HG03135 (cell line): ENCODE data around the gene CDT1.

Experiments
- ATAC-seq: cut with Tn5 transposase; IDR thresholded peaks from one replicate; pipeline ENCODE4 v1.9.1; 2021; ENCODE audit warnings: mild to moderate bottlenecking, moderate library complexity; ENCODE audit not compliant: unreplicated experiment

CDT1 gene

DNA sequence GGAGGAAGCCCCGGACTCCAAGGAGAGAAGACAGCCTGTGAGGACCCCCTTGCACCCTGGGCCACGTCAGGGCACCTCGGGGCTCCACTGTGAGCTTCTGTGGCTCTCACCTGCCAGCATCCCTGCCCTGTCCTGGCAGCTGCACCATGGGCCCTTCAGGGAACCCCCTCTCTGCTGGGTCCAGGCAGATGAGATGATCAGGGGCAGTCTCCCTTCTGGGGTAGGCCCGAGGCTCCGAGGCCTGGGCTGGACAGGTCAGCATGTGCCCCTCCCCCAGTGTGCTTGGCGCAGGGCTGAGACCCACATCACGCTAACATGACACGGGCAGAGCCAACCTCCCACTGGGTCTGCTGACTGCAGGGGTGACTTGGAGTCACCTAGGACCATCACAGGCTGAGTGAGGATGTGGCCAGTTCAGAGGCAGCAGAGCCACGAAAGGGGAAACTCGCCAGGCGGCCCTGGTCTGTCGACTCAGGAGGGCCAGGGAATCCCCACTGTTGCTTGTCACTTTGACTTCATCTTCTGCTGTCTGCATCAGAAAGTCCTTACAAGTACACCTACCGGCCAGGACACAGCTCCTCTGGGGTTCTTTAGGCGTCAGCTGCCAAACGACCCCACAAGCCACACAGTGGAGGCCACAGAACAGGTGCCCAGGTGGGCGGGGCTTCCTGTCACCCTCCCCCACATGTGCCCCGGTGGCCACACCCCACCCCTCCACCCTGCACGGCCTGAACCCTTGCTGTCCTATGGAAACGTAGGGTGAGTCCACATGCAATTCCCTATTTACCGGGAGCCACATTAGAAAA is 50.9 kb downstream of the CDT1 start:
- ATAC-seq: no peak

DNA sequence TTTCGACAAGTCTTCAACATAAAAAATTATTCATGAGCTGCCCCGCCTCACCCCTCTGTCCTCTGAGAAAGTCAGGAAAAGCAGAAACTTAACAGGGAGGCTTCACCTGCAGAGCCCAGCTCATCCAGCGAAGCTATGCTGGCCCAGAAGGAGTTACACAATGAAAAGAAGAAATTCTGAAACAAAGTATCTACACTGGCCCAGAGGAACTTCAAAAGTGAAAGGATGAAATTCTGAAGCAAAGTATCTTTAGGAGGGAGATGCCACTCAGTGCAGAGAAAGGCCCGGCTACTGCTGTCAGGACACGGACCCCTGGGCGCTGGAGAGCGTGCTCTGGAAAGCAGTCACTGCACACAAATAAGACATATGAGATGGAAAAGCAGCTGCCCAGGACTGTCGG is 51.6 kb downstream of the CDT1 start:
- ATAC-seq: no peak

DNA sequence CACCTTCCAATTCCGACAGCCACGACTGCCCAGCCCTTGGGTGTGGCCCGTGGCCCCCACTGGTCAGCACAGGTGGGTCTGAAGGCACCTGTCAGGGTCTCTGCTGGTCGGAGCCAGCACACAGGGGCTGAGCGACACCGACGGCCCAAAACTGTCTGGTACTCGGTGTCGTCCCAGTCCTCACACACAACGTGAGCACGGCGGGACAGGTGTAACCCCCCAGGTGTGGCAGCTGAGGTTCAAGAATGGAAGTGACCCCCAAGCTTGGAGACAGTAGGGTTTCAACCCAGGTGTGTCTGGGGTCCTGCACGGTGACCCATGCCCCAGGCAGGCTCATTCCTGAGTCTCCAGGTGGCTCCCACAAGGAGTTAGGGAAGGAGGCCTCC is 52.1 kb downstream of the CDT1 start:
- ATAC-seq: no peak

DNA sequence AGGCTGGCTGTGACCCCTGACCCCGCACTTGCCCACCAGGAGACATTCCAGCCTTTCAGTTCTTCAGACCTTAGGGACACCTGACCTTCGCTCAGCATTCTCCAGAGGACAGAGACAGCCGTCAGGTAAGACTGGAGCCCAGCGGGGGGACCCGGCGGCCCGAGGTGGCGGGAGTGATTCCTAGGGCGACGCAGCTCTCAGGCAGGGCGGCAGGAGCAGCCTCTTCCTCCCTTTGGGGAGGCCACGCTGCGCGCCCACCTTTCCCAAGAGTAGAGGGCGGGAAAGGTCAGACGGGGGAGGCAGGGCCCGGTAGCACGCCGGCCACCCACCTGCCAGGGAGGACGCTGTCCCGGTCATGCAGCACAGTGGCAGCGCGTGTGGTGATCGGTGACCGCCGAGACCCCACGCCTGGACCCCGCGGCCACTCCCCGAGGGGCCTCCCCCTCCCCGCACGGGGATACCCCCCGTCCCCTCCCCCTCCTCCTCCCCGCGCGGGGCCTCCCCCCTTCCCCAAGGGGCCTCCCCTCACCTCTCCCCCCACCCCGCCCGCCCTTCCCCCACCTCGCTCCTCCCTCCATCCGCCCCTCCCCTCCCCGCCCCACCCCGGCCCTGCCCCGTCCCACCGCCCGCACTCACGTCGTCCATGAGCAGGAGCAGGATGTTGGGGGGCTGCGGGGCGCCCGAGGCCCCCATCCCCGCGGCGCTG is 52.7 kb downstream of the CDT1 start:
- ATAC-seq: no peak

DNA sequence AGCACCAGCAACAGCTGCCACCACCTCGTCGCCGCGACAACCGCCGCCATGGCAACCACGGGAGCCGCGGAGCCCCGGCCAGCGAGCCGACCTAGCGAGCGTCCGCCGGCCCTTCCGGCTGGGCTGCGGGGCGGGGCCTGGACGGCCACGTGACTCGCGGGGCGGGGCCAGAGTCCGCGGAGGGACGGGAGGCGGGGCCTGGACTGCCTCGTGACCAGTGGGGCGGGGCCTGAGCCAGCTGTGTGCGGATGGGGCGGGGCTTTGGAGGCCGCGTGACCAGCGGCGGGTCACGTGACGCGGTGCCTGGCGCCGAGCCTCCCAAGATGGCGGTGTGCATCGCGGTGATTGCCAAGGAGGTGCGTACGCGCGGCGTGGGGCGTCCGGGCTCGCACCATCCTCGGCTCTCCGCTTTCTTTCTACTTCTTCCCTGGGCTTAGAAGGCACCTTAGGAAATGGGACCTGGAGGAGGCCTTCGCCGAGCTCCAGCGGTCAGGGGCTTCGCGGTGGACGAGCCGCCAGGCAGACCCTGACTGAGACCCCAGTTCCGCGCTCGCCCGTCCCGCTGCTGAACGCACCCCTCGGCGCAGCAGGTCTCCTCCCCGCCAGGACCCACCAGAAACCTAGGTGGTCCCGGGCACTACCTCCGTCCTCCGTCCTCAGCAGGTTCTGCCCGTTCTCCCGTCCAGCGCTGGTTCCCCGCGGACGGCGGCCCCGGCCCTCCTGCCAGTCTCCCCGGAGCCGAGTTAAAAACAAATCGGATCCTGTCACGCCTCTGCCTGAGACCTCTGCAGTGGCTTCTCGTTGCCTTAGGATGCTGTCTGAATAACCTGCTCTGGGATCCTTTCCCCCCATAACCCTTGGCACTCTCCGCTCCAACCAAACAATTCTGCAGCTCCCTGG is 53.5 kb downstream of the CDT1 start, which contains the start of the genes GALNS and TRAPPC2L:
TSS of gene GALNS (minus strand) at position 120 of the 900 bp plus-strand sequence. CDS start at position 50, 70 bp downstream.
TSS of gene TRAPPC2L (plus strand) at position 300 of the 900 bp plus-strand sequence. CDS start at position 324, 24 bp downstream.
- peak; percentile 79 for ATAC-seq

DNA sequence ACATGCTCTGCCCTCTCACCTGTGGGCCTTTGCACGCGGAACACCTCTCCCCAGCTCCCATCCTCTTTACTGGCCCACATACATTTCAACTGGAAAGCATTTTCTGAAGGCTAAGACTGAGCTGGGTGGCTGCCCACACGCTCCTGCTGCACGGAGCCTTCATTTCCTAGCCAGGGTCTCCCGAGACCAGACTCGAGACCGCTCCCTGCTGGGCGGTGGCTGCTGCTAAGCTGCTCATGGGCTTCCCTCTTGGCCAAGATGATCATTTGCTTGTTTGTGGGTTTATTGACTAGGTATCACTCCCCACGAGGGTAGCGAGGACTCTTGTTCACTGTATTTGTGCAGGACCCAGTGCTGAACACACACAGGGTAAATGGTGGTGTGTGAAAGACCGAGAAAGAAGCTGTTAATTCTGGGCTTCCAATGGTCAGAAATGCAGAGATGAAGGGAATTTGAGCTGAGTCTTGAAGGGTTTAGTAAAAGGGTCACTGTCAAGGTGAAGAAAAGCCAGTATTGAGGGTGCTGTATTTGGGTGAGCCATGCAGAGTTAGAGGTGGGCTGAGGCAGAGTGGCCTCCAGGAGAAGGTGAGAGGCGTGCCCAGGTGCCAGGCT is 54.2 kb downstream of the CDT1 start:
- peak; percentile 42 for ATAC-seq
